Heart right ventricle (tissue), 16 donors: ENCODE data around the gene ACP7. TPM values are rescaled to one million over a fixed set of nuclear protein-coding genes. Genes with fewer than 3 reads are reported as not detected.
A peak's percentile ranks its signal among the peaks of the same experiment; 100 is the strongest.

ENCODE experiments used
- ATAC-seq, 8 donors: fragments of 200-7000 bp; cut with Tn5 transposase; one replicate each; pipeline ENCODE4 v1.9.1; 2020; ENCODE audit warnings: mild to moderate bottlenecking in 8 of 8, moderate library complexity in 8 of 8, moderate number of reproducible peaks in 1 of 8
- DNase-seq, 2 donors: peaks; one replicate each; pipeline ENCODE4 v3.0.0-alpha.2; 2020
- H3K27ac ChIP-seq, 10 donors: fragments of 200-600 bp; sonication (generic) in 2 of 10; one replicate each; pipeline versions ENCODE4 v1.5.0 to v1.8.0; 2020 to 2022; ENCODE audit warnings: mild to moderate bottlenecking in 3 of 10
- H3K27me3 ChIP-seq, 7 donors: fragments of 200-600 bp; one replicate each; pipeline ENCODE4 v1.8.0; 2021 to 2022; ENCODE audit warnings: mild to moderate bottlenecking in 2 of 7
- H3K36me3 ChIP-seq, 9 donors: fragments of 200-600 bp; sonication (generic) in 1 of 9; one replicate each; pipeline versions ENCODE4 v1.5.0 to v1.8.0; 2020 to 2022; ENCODE audit warnings: mild to moderate bottlenecking in 2 of 9
- H3K4me1 ChIP-seq, 9 donors: fragments of 200-600 bp; sonication (generic) in 1 of 9; one replicate each; pipeline versions ENCODE4 v1.5.0 to v1.8.0; 2020 to 2022; ENCODE audit warnings: mild to moderate bottlenecking in 4 of 9
- H3K4me3 ChIP-seq, 10 donors: fragments of 200-600 bp; sonication (generic) in 2 of 10; one replicate each; pipeline versions ENCODE4 v1.5.0 to v1.8.0; 2020 to 2022; ENCODE audit warnings: mild to moderate bottlenecking in 7 of 10, moderate library complexity in 2 of 10
- H3K9me3 ChIP-seq, 11 donors: fragments of 200-600 bp in 10 of 11; sonication (generic) in 2 of 11; one replicate each; pipeline versions ENCODE4 v1.5.0 to v1.8.0; 2013 to 2022; ENCODE audit warnings: mild to moderate bottlenecking in 2 of 11, control low read depth in 1 of 11, moderate library complexity in 1 of 11
- CTCF ChIP-seq, 9 donors: fragments of 200-600 bp; sonication (generic) in 2 of 9; IDR thresholded peaks; one replicate each; pipeline versions ENCODE4 v1.5.0 to v1.8.0; 2021 to 2022; ENCODE audit warnings: antibody characterized with exemption in 9 of 9, mild to moderate bottlenecking in 5 of 9, moderate library complexity in 1 of 9
- WGBS, 2 donors: extraction: QIAGEN DNeasy Blood & Tissue Kit; methylation state at CpG; one replicate each; pipeline ENCODE4 v1.1.7; 2013; ENCODE audit warnings: inconsistent platforms in 1 of 2; 5-methylcytosine and 5-hydroxymethylcytosine counted together
- intact Hi-C, 10 donors: fragments of 100-400 bp; cut with DNase I; formaldehyde crosslinking; loops; one replicate each; pipeline versions ENCODE4 v1.11.1 to v1.14.2; 2022
- polyA plus RNA-seq, 2 donors: library from polyadenylated mRNA; stranded (reverse); fragments of 200-250 nt; gene quantifications; one replicate each; pipeline ENCODE4 v1.2.3, GENCODE V29; 2013
- total RNA-seq, 10 donors: library from RNA; stranded (reverse); fragmentation: NEBNext Ultra II Directional in 3 of 10; extraction: Animal tissue kit (Norgen Biotek cat#: 25700) in 3 of 10; gene quantifications; one replicate each; pipeline versions ENCODE4 v1.2.1 to v1.2.4, GENCODE V29; 2021 to 2023
- donor health status: Arrhythmogenic right ventricular cardiomyopathy.
- donor health status: ischemic (EF 13 %, LVEDD 7.1; RV severe dilation, severe dysfunction).
- donor health status: healthy with polysubstance abuse.
- donor health status: DM: no; HTN: yes; CAD: no.
- donor health status: DM: no; HTN: no; CAD: no.
- donor health status: ischemic (EF 25% LVEDD 6.9; RV normal size, moderate dysfunction).
- donor health status: ischemic (EF 25% LVEDD 5.7; RV mildly dilated, moderate dysfunction).
- donor health status: healthy.
- donor health status: DM: yes; HTN: yes; CAD: no.
- donor health status: Ischemic cardiomyopathy.
- donor health status: ischemic (EF 35%, LVEDD 5.7; RV mildly dilated, moderate dysfunction).
- donor health status: nonischemic (EF 11% LVEDD 7.7; RV severe dilation, severe dysfunction).
- donor health status: DM: yes; HTN: yes; CAD: no.
- donor health status: PGD.
- donor health status: ischemic (EF 29% LVEDD 5.4; RV normal size, mild dysfunction).
- donor health status: nonischemic (EF 23%, LVEDD 6.1; RV moderate dilation, normal function).

The ACP7 gene
- total and polyA plus RNA-seq, 12 donors, result not detected

GRCh38 chr19:39082745-39083598, 1.2 kb upstream of the ACP7 start:
- intact Hi-C loops, result no loop called here
- DNase-seq (no peak), ATAC-seq (no peak)
- H3K9me3 ChIP-seq, result no peaks in the 10 kb centered on the region
- peaks cover 0 to 19% (median 13%) of the 10 kb centered on the region in 9 donors for H3K4me1 ChIP-seq
- 27 to 31% methylated on average over 15 of the region's 15 CpGs for WGBS, 2 donors
- peak overlapping the region in 1 of 10 donors; percentile 30 for H3K4me3 ChIP-seq
- H3K27me3 ChIP-seq, result peaks cover 9 to 100% (median 89%) of the 10 kb centered on the region in 7 donors
- H3K36me3 ChIP-seq, result no peaks in the 10 kb centered on the region
- no peak for TF ChIP-seq CTCF (IDR thresholded peaks at IDR 0.05)
- H3K27ac ChIP-seq, result no peak overlapping the region

DNA sequence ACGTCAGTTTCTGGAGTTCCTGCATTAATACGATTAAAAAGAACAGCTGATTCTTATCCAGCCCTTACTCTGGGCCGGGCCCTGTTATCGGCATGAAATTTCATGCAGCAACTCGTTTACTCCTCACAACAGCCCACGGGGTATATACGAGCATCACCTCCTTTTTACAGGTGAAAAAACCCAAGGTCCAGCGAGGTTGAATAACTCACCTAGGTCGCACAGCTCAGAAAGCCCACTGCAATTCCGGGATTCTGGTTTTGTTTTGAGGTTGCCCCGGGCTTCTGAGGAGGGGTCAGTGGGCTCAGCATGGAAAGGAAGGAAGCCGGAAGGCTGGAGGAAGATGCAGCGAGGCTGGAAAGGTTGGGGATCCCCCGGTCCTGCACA, 577 bp upstream of the ACP7 start:
- H3K27me3 ChIP-seq, result peaks cover 9 to 98% (median 89%) of the 10 kb centered on the region in 7 donors
- H3K4me3 ChIP-seq, result peak overlapping the region in 3 of 10 donors; percentile 1 to 30 (median 8)
- TF ChIP-seq CTCF (IDR thresholded peaks at IDR 0.05), result no peak
- H3K4me1 ChIP-seq, result peaks cover 0 to 19% (median 13%) of the 10 kb centered on the region in 9 donors
- no peaks in the 10 kb centered on the region for H3K9me3 ChIP-seq
- 5 to 6% methylated on average over 14 of the region's 14 CpGs for WGBS, 2 donors
- DNase-seq (no peak), ATAC-seq (no peak)
- intact Hi-C loops, result no loop called here
- H3K27ac ChIP-seq, result no peak overlapping the region
- H3K36me3 ChIP-seq, result no peaks in the 10 kb centered on the region

GRCh38 chr19:39084732-39085080, 538 bp downstream of the ACP7 start:
- H3K27me3 ChIP-seq, result peaks cover 9 to 98% (median 84%) of the 10 kb centered on the region in 7 donors
- H3K27ac ChIP-seq, result no peak overlapping the region
- intact Hi-C loops, result no loop called here
- H3K9me3 ChIP-seq, result no peaks in the 10 kb centered on the region
- no peak overlapping the region for H3K4me3 ChIP-seq
- DNase-seq (no peak), ATAC-seq (no peak)
- H3K36me3 ChIP-seq, result no peaks in the 10 kb centered on the region
- TF ChIP-seq CTCF (IDR thresholded peaks at IDR 0.05), result no peak
- peaks cover 0 to 19% (median 13%) of the 10 kb centered on the region in 9 donors for H3K4me1 ChIP-seq
- 41 to 45% methylated on average over 7 of the region's 7 CpGs for WGBS, 2 donors

DNA sequence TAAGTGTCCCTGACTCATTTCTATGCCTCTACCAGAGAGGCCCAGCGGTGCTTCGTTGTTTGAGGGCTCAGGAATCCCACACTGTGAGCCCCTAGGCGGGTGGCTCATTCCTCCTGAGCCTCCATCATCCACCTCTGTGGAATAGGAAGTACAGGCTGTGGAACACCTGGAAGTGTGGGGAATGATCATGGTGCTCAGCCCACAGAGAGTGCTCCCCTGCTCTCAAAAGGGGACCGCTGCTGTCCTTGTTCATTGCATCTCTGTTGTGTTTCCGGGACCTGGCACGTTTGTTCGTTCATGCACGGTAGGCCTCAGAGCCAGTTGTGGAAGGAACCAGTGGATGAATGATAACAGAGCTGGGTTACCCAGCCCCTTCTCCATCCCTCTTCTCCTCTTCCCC, 1.2 kb downstream of the ACP7 start:
- intact Hi-C loops, result no loop called here
- ATAC-seq (no peak), DNase-seq (no peak)
- WGBS, 2 donors, result 80 to 81% methylated on average over 8 of the region's 8 CpGs
- Histone ChIP-seq H3K36me3 (no peaks in the 10 kb centered on the region), H3K9me3 (no peaks in the 10 kb centered on the region), H3K27ac (no peak overlapping the region), H3K4me3 (no peak overlapping the region), H3K4me1 (peaks cover 0 to 19% (median 13%) of the 10 kb centered on the region in 9 donors), H3K27me3 (peaks cover 9 to 96% (median 82%) of the 10 kb centered on the region in 7 donors)
- TF ChIP-seq CTCF (IDR thresholded peaks at IDR 0.05), result no peak
